Hepatic stellate cell (primary cell): ENCODE results near the gene KRT14.
"Not testable (repeated sequence)": the region's sequence is repeated elsewhere in the genome, so short reads cannot be mapped to it uniquely, and the experiment has no call there.

Experiments used
- DNase-seq: peaks from one replicate; pipeline ENCODE4 v3.0.0; 2011; ENCODE audit warnings: low spot score

KRT14 gene

GRCh38 chr17:41606930-41607329 is 20.2 kb upstream of the KRT14 start:
- not testable (repeated sequence) for DNase-seq

GRCh38 chr17:41602524-41602923 is 15.8 kb upstream of the KRT14 start:
- no peak for DNase-seq

GRCh38 chr17:41600318-41600717 is 13.6 kb upstream of the KRT14 start:
- DNase-seq, result no peak

- DNase-seq, result no peak
Observed at GRCh38 chr17:41599680-41600079, 13.0 kb upstream of the KRT14 start.

- DNase-seq, result no peak
Observed at GRCh38 chr17:41595585-41595984, 8.9 kb upstream of the KRT14 start.

GRCh38 chr17:41594363-41594915 is 7.7 kb upstream of the KRT14 start:
- no peak for DNase-seq

GRCh38 chr17:41593306-41593981 is 6.7 kb upstream of the KRT14 start:
- no peak for DNase-seq

- no peak for DNase-seq
Observed at GRCh38 chr17:41592601-41593305, 6.1 kb upstream of the KRT14 start.

- DNase-seq, result no peak
Observed at GRCh38 chr17:41589301-41589700, 2.6 kb upstream of the KRT14 start.

- DNase-seq, result no peak
Observed at GRCh38 chr17:41588126-41588810, 1.6 kb upstream of the KRT14 start.

GRCh38 chr17:41585301-41586056 is 1.2 kb downstream of the KRT14 start:
- no peak for DNase-seq

- DNase-seq, result not testable (repeated sequence)
Observed at GRCh38 chr17:41584331-41584927, 2.3 kb downstream of the KRT14 start.

GRCh38 chr17:41583137-41584127 is 3.3 kb downstream of the KRT14 start:
- DNase-seq, result no peak

- DNase-seq, result not testable (repeated sequence)
Observed at GRCh38 chr17:41582061-41582968, 4.4 kb downstream of the KRT14 start.

GRCh38 chr17:41581366-41582060 is 5.2 kb downstream of the KRT14 start:
- no peak for DNase-seq

- DNase-seq, result no peak
Observed at GRCh38 chr17:41580687-41581365, 5.9 kb downstream of the KRT14 start.

- no peak for DNase-seq
Observed at GRCh38 chr17:41580244-41580575, 6.5 kb downstream of the KRT14 start.
